Retinal pigment epithelial cell (primary cell): Measurements from ENCODE around the gene GUCA2A.

Experiments used
- DNase-seq: peaks from one replicate; pipeline ENCODE4 v3.0.0-alpha.2; 2010; ENCODE audit warnings: low read depth
- H3K4me3 ChIP-seq: 2 replicates; pipeline ENCODE4 v1.5.1; 2011; ENCODE audit warnings: mild to moderate bottlenecking, low read length, control low read depth, moderate library complexity
- CTCF ChIP-seq: conservative IDR thresholded peaks from 2 replicates; pipeline ENCODE4 v1.5.1; 2011; ENCODE audit warnings: low read depth, low read length, control low read depth, inconsistent platforms

The GUCA2A gene

GRCh38 chr1:42130061-42130660 lies 34.4 kb downstream of the GUCA2A start:
- no peak for DNase-seq
- H3K4me3 ChIP-seq = no peak overlapping the region
- TF ChIP-seq CTCF = no peak

- H3K4me3 ChIP-seq = no peak overlapping the region
- DNase-seq = no peak
- TF ChIP-seq CTCF = no peak
Observed at GRCh38 chr1:42128964-42129363, 35.6 kb downstream of the GUCA2A start.

- TF ChIP-seq CTCF = no peak
- no peak for DNase-seq
- H3K4me3 ChIP-seq = no peak overlapping the region
Observed at GRCh38 chr1:42128499-42128898, 36.0 kb downstream of the GUCA2A start.

GRCh38 chr1:42127767-42128166 lies 36.8 kb downstream of the GUCA2A start:
- no peak overlapping the region for H3K4me3 ChIP-seq
- TF ChIP-seq CTCF = no peak

GRCh38 chr1:42125552-42125951 lies 39.0 kb downstream of the GUCA2A start:
- no peak overlapping the region for H3K4me3 ChIP-seq
- DNase-seq = no peak
- no peak for TF ChIP-seq CTCF

More at GRCh38 chr1:42127767-42128166, 36.8 kb downstream of the GUCA2A start:
- no peak for DNase-seq

GRCh38 chr1:42122408-42122807 lies 42.1 kb downstream of the GUCA2A start:
- no peak for TF ChIP-seq CTCF
- DNase-seq = no peak
- H3K4me3 ChIP-seq = no peak overlapping the region

GRCh38 chr1:42118125-42118524 lies 46.4 kb downstream of the GUCA2A start:
- no peak for TF ChIP-seq CTCF
- DNase-seq = no peak
- no peak overlapping the region for H3K4me3 ChIP-seq
